NB4 (cell line): ENCODE results near the gene LCE1C.

Experiments used
- DNase-seq: peaks from one replicate; pipeline ENCODE4 v3.0.0; 2010; ENCODE audit warnings: low read depth
- H3K4me3 ChIP-seq: one replicate; pipeline ENCODE4 v1.5.1; 2011; ENCODE audit warnings: mild to moderate bottlenecking, low read depth, low read length, moderate library complexity
- CTCF ChIP-seq: IDR thresholded peaks from one replicate; pipeline ENCODE4 v1.5.1; 2012; ENCODE audit warnings: low read depth, low read length
- MAX ChIP-seq: IDR thresholded peaks from 2 replicates; pipeline ENCODE4 v1.6.1; 2011; ENCODE audit warnings: low read depth, low read length
- MYC ChIP-seq: IDR thresholded peaks from 2 replicates; pipeline ENCODE4 v1.6.1; 2011; ENCODE audit warnings: low read depth, low read length
- POLR2A ChIP-seq: IDR thresholded peaks from 2 replicates; pipeline ENCODE4 v1.6.1; 2011; ENCODE audit warnings: mild to moderate bottlenecking; ENCODE audit not compliant: insufficient read length; ENCODE audit errors: extremely low read depth

The LCE1C gene

GRCh38 chr1:152774875-152775274 is 31.6 kb downstream of the LCE1C start, which contains the start of gene LCE1F:
TSS of gene LCE1F (plus strand) at chr1:152775140. CDS start at chr1:152776372, 1,232 bp downstream.
- TF ChIP-seq MAX, result no peak
- TF ChIP-seq MYC, result no peak
- no peak for TF ChIP-seq POLR2A
- TF ChIP-seq CTCF, result no peak
- no peak within 1 kb of the TSS for H3K4me3 ChIP-seq
- no peak for DNase-seq

- TF ChIP-seq MAX, result no peak
- TF ChIP-seq CTCF, result no peak
- no peak for TF ChIP-seq MYC
- no peak for TF ChIP-seq POLR2A
- DNase-seq, result no peak
- no peak overlapping the region for H3K4me3 ChIP-seq
Observed at GRCh38 chr1:152770411-152770810, 36.0 kb downstream of the LCE1C start.

GRCh38 chr1:152768847-152769533 is 37.5 kb downstream of the LCE1C start:
- no peak for DNase-seq
- TF ChIP-seq POLR2A (no peak), CTCF (no peak), MAX (no peak), MYC (no peak)
- H3K4me3 ChIP-seq, result no peak overlapping the region

GRCh38 chr1:152761609-152762213 is 44.7 kb downstream of the LCE1C start:
- TF ChIP-seq POLR2A, result no peak
- TF ChIP-seq MYC, result no peak
- TF ChIP-seq CTCF, result no peak
- TF ChIP-seq MAX, result no peak
- no peak for DNase-seq
- H3K4me3 ChIP-seq, result no peak overlapping the region

GRCh38 chr1:152760551-152761190 is 45.8 kb downstream of the LCE1C start:
- H3K4me3 ChIP-seq, result no peak overlapping the region
- DNase-seq, result no peak
- TF ChIP-seq MAX (no peak), CTCF (no peak), POLR2A (no peak), MYC (no peak)
